CD8-positive, alpha-beta memory T cell (primary cell): ENCODE measurements around the gene LGR6. TPM values are rescaled to one million over a fixed set of nuclear protein-coding genes. Genes with fewer than 3 reads are reported as not detected.
A peak's percentile ranks its signal among the peaks of the same experiment; 100 is the strongest.

ENCODE experiments used
- CTCF ChIA-PET: fragments of 350-600 bp; sonication (Branson Sonifier 250); formaldehyde crosslinking; loops from one replicate; lab custom pipeline; 2021; ENCODE audit warnings: antibody characterized with exemption; lab: Charles Lee
- POLR2A ChIA-PET: fragments of 350-600 bp; sonication (Branson Sonifier 250); formaldehyde crosslinking; loops from one replicate; lab custom pipeline; 2021; ENCODE audit warnings: antibody characterized with exemption; lab: Charles Lee
- DNase-seq, 5 donors: peaks; one replicate each; pipeline versions ENCODE4 v3.0.0 to v3.0.0-alpha.2; 2020 to 2022; ENCODE audit warnings: mixed read lengths in 1 of 5
- H3K27ac ChIP-seq: one replicate; pipeline ENCODE4 v1.7.0; 2013; ENCODE audit warnings: low read depth, mild to moderate bottlenecking, low read length, moderate library complexity
- H3K27me3 ChIP-seq: 2 replicates; pipeline ENCODE4 v1.7.0; 2013; ENCODE audit warnings: low read length, mild to moderate bottlenecking; ENCODE audit not compliant: insufficient read depth, poor library complexity, severe bottlenecking
- H3K36me3 ChIP-seq: 2 replicates; pipeline ENCODE4 v1.7.0; 2013; ENCODE audit warnings: mild to moderate bottlenecking, low read length, moderate library complexity; ENCODE audit not compliant: insufficient read depth
- H3K4me1 ChIP-seq: 2 replicates; pipeline ENCODE4 v1.7.0; 2013; ENCODE audit warnings: mild to moderate bottlenecking, low read length, moderate library complexity; ENCODE audit not compliant: insufficient read depth
- H3K4me3 ChIP-seq: 2 replicates; pipeline ENCODE4 v1.7.0; 2013; ENCODE audit warnings: mild to moderate bottlenecking, low read length
- H3K9me3 ChIP-seq: 2 replicates; pipeline ENCODE4 v1.7.0; 2013; ENCODE audit warnings: mild to moderate bottlenecking, low read length
- H3K27ac Mint-ChIP-seq, 8 donors: one replicate each; pipeline ENCODE4 v1.8.0; 2020 to 2021; ENCODE audit warnings: mixed read lengths in 8 of 8, mild to moderate bottlenecking in 6 of 8, inconsistent platforms in 3 of 8, moderate library complexity in 3 of 8
- H3K27me3 Mint-ChIP-seq, 2 donors: one replicate each; pipeline ENCODE4 v1.8.0; 2020 to 2021; ENCODE audit warnings: mixed read lengths in 2 of 2, mild to moderate bottlenecking in 1 of 2, moderate library complexity in 1 of 2
- H3K36me3 Mint-ChIP-seq, 3 donors: one replicate each; pipeline ENCODE4 v1.8.0; 2020 to 2021; ENCODE audit warnings: mixed read lengths in 3 of 3, inconsistent platforms in 1 of 3, mild to moderate bottlenecking in 1 of 3
- H3K4me1 Mint-ChIP-seq, 3 donors: one replicate each; pipeline ENCODE4 v1.8.0; 2020 to 2021; ENCODE audit warnings: mixed read lengths in 3 of 3, inconsistent platforms in 1 of 3, mild to moderate bottlenecking in 1 of 3
- H3K4me3 Mint-ChIP-seq, 7 donors: one replicate each; pipeline ENCODE4 v1.8.0; 2020 to 2021; ENCODE audit warnings: mixed read lengths in 7 of 7, mild to moderate bottlenecking in 6 of 7, moderate library complexity in 4 of 7, inconsistent platforms in 2 of 7
- H3K9me3 Mint-ChIP-seq, 5 donors: one replicate each; pipeline ENCODE4 v1.8.0; 2020 to 2022; ENCODE audit warnings: mixed read lengths in 5 of 5, mild to moderate bottlenecking in 3 of 5, moderate library complexity in 2 of 5, inconsistent platforms in 1 of 5
- polyA plus RNA-seq: library from polyadenylated mRNA; unstranded; fragments of 300-500 nt; fragmentation: Illumina TruSeq; gene quantifications from one replicate; pipeline ENCODE4 v1.2.3, GENCODE V29; 2021
- total RNA-seq, 2 experiments: library from RNA; stranded (reverse); gene quantifications; one replicate each; pipeline ENCODE4 v1.2.3, GENCODE V29; 2021

LGR6 gene
- total and polyA plus RNA-seq, 3 experiments from 2014 or later: 0.40 to 3.1 (median 0.53) TPM

DNA sequence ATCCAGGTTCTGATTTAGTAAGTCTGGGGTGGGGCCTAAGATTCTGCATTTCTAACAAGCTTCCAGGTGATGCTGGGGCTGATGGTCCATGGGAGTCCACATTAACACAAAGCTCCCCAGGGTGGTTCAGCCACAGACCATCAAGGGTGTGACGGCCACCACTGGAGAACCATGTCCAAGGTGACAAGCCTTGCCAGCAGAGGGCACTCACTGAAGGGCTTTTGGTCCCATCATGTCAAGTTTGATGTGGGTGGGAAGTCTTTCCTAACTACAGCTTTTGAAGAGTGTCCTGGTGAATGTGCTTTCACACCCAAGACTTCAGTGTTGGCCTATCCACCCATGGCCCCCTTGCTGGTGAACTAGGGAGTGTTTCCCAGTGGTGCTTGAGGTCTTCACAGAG is 81.0 kb downstream of the LGR6 start:
- H3K36me3 Mint-ChIP-seq: peaks cover 0 to 4% (median 0%) of the 10 kb centered on the region in 3 donors
- peaks cover 1 to 6% of the 10 kb centered on the region in 2 donors for H3K27me3 Mint-ChIP-seq
- Histone ChIP-seq H3K27me3 (no peaks in the 10 kb centered on the region), H3K9me3 (no peaks in the 10 kb centered on the region), H3K4me3 (no peak overlapping the region), H3K4me1 (no peaks in the 10 kb centered on the region), H3K36me3 (no peaks in the 10 kb centered on the region), H3K27ac (no peak overlapping the region)
- no peak overlapping the region for H3K4me3 Mint-ChIP-seq
- ChIA-PET CTCF (interaction anchor here (0.7 to 2.4 kb wide), 11 partner anchors 10 to 119 kb away, joined by 3 to 18 read pairs (median 3); no protein-coding TSS in a partner anchor), POLR2A (no interaction called here)
- no peaks in the 10 kb centered on the region for H3K4me1 Mint-ChIP-seq
- peak in 3 of 5 donors; percentile 6 to 62 (median 25) for DNase-seq
- H3K9me3 Mint-ChIP-seq: no peaks in the 10 kb centered on the region
- H3K27ac Mint-ChIP-seq: peak overlapping the region in 1 of 8 donors; percentile 70

DNA sequence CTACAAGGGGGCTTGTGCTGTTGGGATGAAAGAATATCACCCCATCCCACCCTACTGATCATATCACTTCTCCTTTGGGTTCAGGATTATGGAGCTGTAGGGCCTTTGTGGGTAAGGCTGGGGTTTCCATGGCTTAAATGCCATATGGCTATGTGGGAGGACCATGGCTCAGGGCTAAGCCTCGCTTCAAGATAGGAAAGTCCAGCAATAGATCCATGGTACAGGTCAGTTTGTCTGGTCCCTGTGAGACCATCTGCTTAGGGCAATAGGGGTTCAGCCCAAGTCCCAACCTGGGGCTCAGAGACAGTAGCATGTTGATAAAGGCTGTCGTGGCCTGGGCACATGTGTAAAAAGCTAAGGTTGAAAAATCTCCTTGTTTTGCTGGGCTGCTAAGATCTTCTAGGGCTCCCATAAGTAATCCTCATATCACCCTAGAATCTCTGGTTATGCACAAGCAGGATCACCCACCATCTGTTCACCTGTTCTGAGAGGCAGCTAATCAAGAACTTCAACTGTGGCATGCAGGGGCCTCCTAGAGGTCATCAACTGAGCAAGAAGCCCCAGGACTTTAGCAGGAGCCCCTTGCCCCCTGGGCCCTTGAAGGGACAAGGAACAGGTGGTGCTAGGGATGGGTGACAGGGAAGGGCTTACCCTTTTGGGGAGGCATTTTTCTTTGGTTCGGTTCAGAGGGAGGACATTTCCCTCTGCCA is 81.6 kb downstream of the LGR6 start:
- POLR2A ChIA-PET: no interaction called here
- H3K27ac Mint-ChIP-seq: peak overlapping the region in 1 of 8 donors; percentile 21
- no peaks in the 10 kb centered on the region for H3K9me3 ChIP-seq
- no peak overlapping the region for H3K27ac ChIP-seq
- peaks cover 0 to 4% (median 0%) of the 10 kb centered on the region in 3 donors for H3K36me3 Mint-ChIP-seq
- no peak for DNase-seq
- H3K36me3 ChIP-seq: no peaks in the 10 kb centered on the region
- no peaks in the 10 kb centered on the region for H3K4me1 ChIP-seq
- H3K9me3 Mint-ChIP-seq: no peaks in the 10 kb centered on the region
- peaks cover 3 to 6% of the 10 kb centered on the region in 2 donors for H3K27me3 Mint-ChIP-seq
- H3K4me3 ChIP-seq: no peak overlapping the region
- H3K27me3 ChIP-seq: no peaks in the 10 kb centered on the region
- no peak overlapping the region for H3K4me3 Mint-ChIP-seq
- no peaks in the 10 kb centered on the region for H3K4me1 Mint-ChIP-seq
- CTCF ChIA-PET: interaction anchor here (1.0 to 2.4 kb wide), 7 partner anchors 9 to 120 kb away, joined by 3 to 18 read pairs (median 4); no protein-coding TSS in a partner anchor

DNA sequence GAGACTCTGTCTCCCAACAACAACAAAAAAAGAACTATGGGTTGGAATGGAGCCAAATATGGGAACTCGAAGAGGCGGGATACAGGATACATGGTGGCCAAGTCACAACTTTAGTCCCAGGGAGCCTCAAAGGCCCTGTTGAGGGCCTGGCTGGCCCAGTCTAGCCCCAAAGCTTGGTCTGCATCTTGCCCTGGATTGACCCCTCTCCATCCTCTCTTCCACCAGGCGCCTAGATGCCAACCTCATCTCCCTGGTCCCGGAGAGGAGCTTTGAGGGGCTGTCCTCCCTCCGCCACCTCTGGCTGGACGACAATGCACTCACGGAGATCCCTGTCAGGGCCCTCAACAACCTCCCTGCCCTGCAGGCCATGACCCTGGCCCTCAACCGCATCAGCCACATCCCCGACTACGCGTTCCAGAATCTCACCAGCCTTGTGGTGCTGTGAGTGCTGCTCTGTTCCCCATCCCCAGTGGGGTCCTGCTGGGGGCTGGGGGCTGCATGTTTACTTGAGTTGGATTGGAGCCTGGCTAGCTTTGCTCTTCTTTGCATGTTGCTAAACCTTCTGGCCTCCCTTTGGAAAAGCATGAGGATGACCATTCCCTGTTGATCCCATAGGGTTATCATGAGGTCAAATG is 82.6 kb downstream of the LGR6 start:
- no peak overlapping the region for H3K4me3 ChIP-seq
- H3K9me3 ChIP-seq: no peaks in the 10 kb centered on the region
- CTCF ChIA-PET: interaction anchor here (0.6 to 2.4 kb wide), 2 partner anchors 36 to 40 kb away, joined by 3 to 18 read pairs; no protein-coding TSS in a partner anchor
- H3K27ac Mint-ChIP-seq: peak overlapping the region in 2 of 8 donors; percentile 21 to 41
- H3K27me3 ChIP-seq: no peaks in the 10 kb centered on the region
- peaks cover 4 to 6% of the 10 kb centered on the region in 2 donors for H3K27me3 Mint-ChIP-seq
- peaks cover 0 to 6% (median 0%) of the 10 kb centered on the region in 3 donors for H3K36me3 Mint-ChIP-seq
- no peaks in the 10 kb centered on the region for H3K9me3 Mint-ChIP-seq
- H3K4me1 Mint-ChIP-seq: no peaks in the 10 kb centered on the region
- DNase-seq: no peak
- no peak overlapping the region for H3K27ac ChIP-seq
- POLR2A ChIA-PET: no interaction called here
- H3K4me1 ChIP-seq: no peaks in the 10 kb centered on the region
- H3K4me3 Mint-ChIP-seq: no peak overlapping the region
- no peaks in the 10 kb centered on the region for H3K36me3 ChIP-seq

DNA sequence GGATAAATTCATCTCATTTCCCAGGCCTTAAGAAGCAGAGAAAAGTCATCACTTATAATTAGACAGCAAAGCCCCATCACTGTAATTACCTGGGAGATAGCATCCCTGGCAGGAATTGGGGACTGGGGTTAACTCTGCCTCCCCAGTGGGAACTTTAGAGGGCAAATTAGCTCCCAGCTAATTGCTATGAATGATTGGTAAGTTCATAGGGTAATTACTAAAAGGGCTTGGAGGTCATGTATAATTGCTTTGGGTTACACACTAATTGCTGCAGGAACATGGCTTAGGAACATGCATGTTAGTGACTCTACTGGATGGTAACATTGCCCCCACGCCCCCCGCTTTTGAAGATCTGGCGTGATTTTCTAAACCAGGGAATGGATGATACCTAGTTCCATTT is 83.3 kb downstream of the LGR6 start:
- POLR2A ChIA-PET: no interaction called here
- no peak overlapping the region for H3K4me3 Mint-ChIP-seq
- Histone ChIP-seq H3K4me1 (no peaks in the 10 kb centered on the region), H3K27me3 (no peaks in the 10 kb centered on the region), H3K27ac (no peak overlapping the region), H3K9me3 (no peaks in the 10 kb centered on the region), H3K4me3 (no peak overlapping the region), H3K36me3 (no peaks in the 10 kb centered on the region)
- CTCF ChIA-PET: interaction anchor here (0.6 kb wide), 1 partner anchor 35 kb away, joined by 3 read pairs; no protein-coding TSS in a partner anchor
- no peak for DNase-seq
- no peaks in the 10 kb centered on the region for H3K9me3 Mint-ChIP-seq
- peaks cover 4 to 6% of the 10 kb centered on the region in 2 donors for H3K27me3 Mint-ChIP-seq
- peaks cover 0 to 6% (median 0%) of the 10 kb centered on the region in 3 donors for H3K36me3 Mint-ChIP-seq
- no peak overlapping the region for H3K27ac Mint-ChIP-seq
- H3K4me1 Mint-ChIP-seq: no peaks in the 10 kb centered on the region

DNA sequence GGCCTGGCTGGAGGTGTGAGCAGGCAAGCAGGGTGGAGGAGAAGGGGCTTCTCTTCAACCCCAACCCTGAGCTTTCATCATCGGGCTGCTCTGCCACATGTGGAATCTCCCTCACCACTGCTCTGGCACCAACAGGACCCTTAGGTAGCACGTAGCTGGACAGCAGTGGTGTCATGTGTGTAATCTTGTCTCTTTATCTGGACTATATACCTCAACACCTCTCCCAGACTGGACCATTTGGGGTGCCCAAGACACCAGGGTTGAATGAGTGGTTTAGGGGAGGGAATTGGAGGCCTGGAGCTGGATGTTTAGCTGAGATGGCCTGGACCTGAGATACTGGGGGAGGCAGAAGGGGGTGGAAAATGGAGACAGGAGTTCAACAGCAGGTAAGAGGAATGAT is 85.2 kb downstream of the LGR6 start:
- Mint-ChIP-seq H3K27me3 (peaks cover 2 to 4% of the 10 kb centered on the region in 2 donors), H3K4me3 (no peak overlapping the region), H3K9me3 (no peaks in the 10 kb centered on the region), H3K4me1 (peaks cover 11 to 13% (median 11%) of the 10 kb centered on the region in 3 donors), H3K36me3 (peaks cover 0 to 9% (median 2%) of the 10 kb centered on the region in 3 donors), H3K27ac (peak overlapping the region in 2 of 8 donors; percentile 12 to 40)
- Histone ChIP-seq H3K36me3 (no peaks in the 10 kb centered on the region), H3K27me3 (no peaks in the 10 kb centered on the region), H3K27ac (no peak overlapping the region), H3K9me3 (no peaks in the 10 kb centered on the region), H3K4me3 (no peak overlapping the region), H3K4me1 (peaks cover 11% of the 10 kb centered on the region)
- DNase-seq: no peak
- CTCF ChIA-PET: interaction anchor here (1.1 to 1.8 kb wide), 2 partner anchors 37 to 441 kb away, joined by 3 to 7 read pairs; no protein-coding TSS in a partner anchor
- POLR2A ChIA-PET: no interaction called here

DNA sequence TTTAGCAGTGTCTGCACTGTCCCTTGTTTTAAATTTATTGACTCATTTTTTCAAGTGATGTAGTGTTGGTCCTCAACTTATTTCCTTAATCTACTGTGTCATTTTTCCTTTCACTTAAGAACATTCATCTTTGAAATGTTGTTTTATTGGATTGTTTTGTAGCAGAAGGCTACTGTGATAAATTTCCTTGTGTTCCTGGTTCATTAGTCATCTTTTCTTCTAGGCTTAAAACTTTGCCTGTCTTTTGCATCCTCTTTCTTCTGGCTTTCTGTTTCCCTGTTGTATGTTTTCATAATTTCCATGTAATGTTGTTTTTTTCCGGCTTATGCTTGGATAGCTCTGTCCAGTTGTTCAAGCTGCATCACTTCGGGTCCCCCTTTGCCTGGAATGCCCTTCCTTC is 86.2 kb downstream of the LGR6 start:
- Mint-ChIP-seq H3K9me3 (no peaks in the 10 kb centered on the region), H3K36me3 (peaks cover 0 to 9% (median 2%) of the 10 kb centered on the region in 3 donors), H3K4me1 (peaks cover 16 to 19% (median 17%) of the 10 kb centered on the region in 3 donors), H3K4me3 (no peak overlapping the region), H3K27ac (peak overlapping the region in 4 of 8 donors; percentile 10 to 47 (median 24)), H3K27me3 (peaks cover 0 to 4% of the 10 kb centered on the region in 2 donors)
- ChIA-PET POLR2A (no interaction called here), CTCF (interaction anchor here (1.8 kb wide), 1 partner anchor 36 kb away, joined by 7 read pairs; no protein-coding TSS in a partner anchor)
- no peak overlapping the region for H3K27ac ChIP-seq
- no peak for DNase-seq
- no peaks in the 10 kb centered on the region for H3K27me3 ChIP-seq
- no peak overlapping the region for H3K4me3 ChIP-seq
- peaks cover 11% of the 10 kb centered on the region for H3K4me1 ChIP-seq
- H3K9me3 ChIP-seq: no peaks in the 10 kb centered on the region
- H3K36me3 ChIP-seq: no peaks in the 10 kb centered on the region

DNA sequence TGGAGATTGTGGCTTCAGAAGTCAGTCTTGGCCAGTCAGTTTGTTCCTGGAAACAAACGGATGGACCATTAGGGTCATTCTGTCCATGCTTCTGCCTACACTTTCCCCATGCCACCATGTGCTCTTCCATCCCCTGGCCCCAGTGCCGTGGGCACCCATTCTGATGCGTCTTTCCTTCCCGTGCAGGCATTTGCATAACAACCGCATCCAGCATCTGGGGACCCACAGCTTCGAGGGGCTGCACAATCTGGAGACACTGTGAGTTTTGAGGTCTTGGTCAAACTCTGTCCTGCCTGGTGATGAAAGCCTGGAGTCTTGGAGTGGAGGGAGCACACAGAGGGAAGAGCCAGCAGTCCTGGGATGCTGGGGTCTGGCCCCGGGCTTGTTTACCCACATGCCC is 87.0 kb downstream of the LGR6 start:
- Mint-ChIP-seq H3K27me3 (peaks cover 0 to 4% of the 10 kb centered on the region in 2 donors), H3K36me3 (peaks cover 0 to 9% (median 2%) of the 10 kb centered on the region in 3 donors), H3K9me3 (no peaks in the 10 kb centered on the region), H3K4me1 (peaks cover 16 to 19% (median 17%) of the 10 kb centered on the region in 3 donors), H3K4me3 (no peak overlapping the region), H3K27ac (peak overlapping the region in 1 of 8 donors; percentile 58)
- no peak overlapping the region for H3K27ac ChIP-seq
- H3K27me3 ChIP-seq: no peaks in the 10 kb centered on the region
- peaks cover 11% of the 10 kb centered on the region for H3K4me1 ChIP-seq
- no peaks in the 10 kb centered on the region for H3K36me3 ChIP-seq
- no peaks in the 10 kb centered on the region for H3K9me3 ChIP-seq
- CTCF ChIA-PET: interaction anchor here (1.2 to 1.8 kb wide), 2 partner anchors 35 to 88 kb away, joined by 3 to 7 read pairs; no protein-coding TSS in a partner anchor
- H3K4me3 ChIP-seq: no peak overlapping the region
- DNase-seq: no peak
- POLR2A ChIA-PET: no interaction called here
